ENCODE results near the gene LRP11.
"Not testable (repeated sequence)": the region's sequence is repeated elsewhere in the genome, so short reads cannot be mapped to it uniquely, and the experiment has no call there.

LRP11 gene

GRCh38 chr6:149845549-149845948 is 18.6 kb downstream of the LRP11 start:
- DNase-seq: no peak

GRCh38 chr6:149844480-149844879 is 19.7 kb downstream of the LRP11 start:
- no peak for DNase-seq

GRCh38 chr6:149844036-149844435 is 20.1 kb downstream of the LRP11 start:
- DNase-seq: not testable (repeated sequence)

GRCh38 chr6:149843051-149843633 is 21.0 kb downstream of the LRP11 start:
- DNase-seq: no peak

GRCh38 chr6:149842331-149842730 is 21.8 kb downstream of the LRP11 start:
- DNase-seq: no peak

GRCh38 chr6:149840345-149841075 is 23.6 kb downstream of the LRP11 start:
- peak; percentile 15 for DNase-seq

GRCh38 chr6:149834513-149835481 is 29.4 kb downstream of the LRP11 start:
- DNase-seq: peak; percentile 52

- DNase-seq: no peak
Measured at GRCh38 chr6:149833651-149834050, 30.5 kb downstream of the LRP11 start.

GRCh38 chr6:149831308-149831820 is 32.8 kb downstream of the LRP11 start:
- DNase-seq: no peak

GRCh38 chr6:149830731-149831307 is 33.3 kb downstream of the LRP11 start:
- DNase-seq: no peak

GRCh38 chr6:149825292-149825691 is 38.9 kb downstream of the LRP11 start:
- no peak for DNase-seq

- DNase-seq: no peak
Measured at GRCh38 chr6:149823013-149823412, 41.1 kb downstream of the LRP11 start.

- no peak for DNase-seq
Measured at GRCh38 chr6:149821492-149821891, 42.7 kb downstream of the LRP11 start.

GRCh38 chr6:149820506-149820905 is 43.7 kb downstream of the LRP11 start:
- DNase-seq: no peak

GRCh38 chr6:149815788-149816187 is 48.4 kb downstream of the LRP11 start:
- no peak for DNase-seq

- no peak for DNase-seq
Measured at GRCh38 chr6:149813351-149813750, 50.8 kb downstream of the LRP11 start.

GRCh38 chr6:149809798-149810197 is 54.4 kb downstream of the LRP11 start:
- DNase-seq: no peak

GRCh38 chr6:149806127-149806526 is 58.0 kb downstream of the LRP11 start:
- DNase-seq: no peak

- DNase-seq: no peak
Measured at GRCh38 chr6:149783551-149783950, 80.6 kb downstream of the LRP11 start.

GRCh38 chr6:149782337-149782736 is 81.8 kb downstream of the LRP11 start:
- DNase-seq: no peak

- no peak for DNase-seq
Measured at GRCh38 chr6:149781715-149782114, 82.4 kb downstream of the LRP11 start.

GRCh38 chr6:149779644-149779963 is 84.6 kb downstream of the LRP11 start:
- DNase-seq: no peak

- no peak for DNase-seq
Measured at GRCh38 chr6:149777624-149778023, 86.5 kb downstream of the LRP11 start.
